Measurements from ENCODE around the gene PDE6D. TPM values are rescaled to one million over a fixed set of nuclear protein-coding genes. Genes with fewer than 3 reads are reported as not detected.

PDE6D gene
- total RNA-seq, 1 donor from 2014 or later: 47.1 TPM

GRCh38 chr2:231704017-231704416, 77.1 kb downstream of the PDE6D start:
- H3K36me3 Mint-ChIP-seq (ENCODE audit: unreplicated experiment): no peaks in the 10 kb centered on the region
- no peak for DNase-seq
- H3K9me3 Mint-ChIP-seq (ENCODE audit: unreplicated experiment): peaks cover 21% of the 10 kb centered on the region
- H3K27me3 Mint-ChIP-seq (ENCODE audit: unreplicated experiment): peaks cover 19% of the 10 kb centered on the region
- no peak overlapping the region for H3K27ac Mint-ChIP-seq (ENCODE audit: unreplicated experiment)
- TF ChIP-seq, protein P1, sequence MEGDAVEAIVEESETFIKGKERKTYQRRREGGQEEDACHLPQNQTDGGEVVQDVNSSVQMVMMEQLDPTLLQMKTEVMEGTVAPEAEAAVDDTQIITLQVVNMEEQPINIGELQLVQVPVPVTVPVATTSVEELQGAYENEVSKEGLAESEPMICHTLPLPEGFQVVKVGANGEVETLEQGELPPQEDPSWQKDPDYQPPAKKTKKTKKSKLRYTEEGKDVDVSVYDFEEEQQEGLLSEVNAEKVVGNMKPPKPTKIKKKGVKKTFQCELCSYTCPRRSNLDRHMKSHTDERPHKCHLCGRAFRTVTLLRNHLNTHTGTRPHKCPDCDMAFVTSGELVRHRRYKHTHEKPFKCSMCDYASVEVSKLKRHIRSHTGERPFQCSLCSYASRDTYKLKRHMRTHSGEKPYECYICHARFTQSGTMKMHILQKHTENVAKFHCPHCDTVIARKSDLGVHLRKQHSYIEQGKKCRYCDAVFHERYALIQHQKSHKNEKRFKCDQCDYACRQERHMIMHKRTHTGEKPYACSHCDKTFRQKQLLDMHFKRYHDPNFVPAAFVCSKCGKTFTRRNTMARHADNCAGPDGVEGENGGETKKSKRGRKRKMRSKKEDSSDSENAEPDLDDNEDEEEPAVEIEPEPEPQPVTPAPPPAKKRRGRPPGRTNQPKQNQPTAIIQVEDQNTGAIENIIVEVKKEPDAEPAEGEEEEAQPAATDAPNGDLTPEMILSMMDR (IDR thresholded peaks at IDR 0.05; ENCODE audit: partially characterized antibody, unreplicated experiment): no peak
- H3K4me1 Mint-ChIP-seq (ENCODE audit: low read depth, unreplicated experiment): no peaks in the 10 kb centered on the region
- H3K4me3 Mint-ChIP-seq (ENCODE audit: unreplicated experiment): no peak overlapping the region

GRCh38 chr2:231701456-231702373, 79.4 kb downstream of the PDE6D start:
- Mint-ChIP-seq H3K9me3 (ENCODE audit: unreplicated experiment) (peaks cover 8% of the 10 kb centered on the region), H3K4me1 (ENCODE audit: low read depth, unreplicated experiment) (no peaks in the 10 kb centered on the region), H3K36me3 (ENCODE audit: unreplicated experiment) (no peaks in the 10 kb centered on the region), H3K4me3 (ENCODE audit: unreplicated experiment) (no peak overlapping the region), H3K27me3 (ENCODE audit: unreplicated experiment) (peaks cover 7% of the 10 kb centered on the region), H3K27ac (ENCODE audit: unreplicated experiment) (no peak overlapping the region)
- TF ChIP-seq, protein P1 (IDR thresholded peaks at IDR 0.05; ENCODE audit: partially characterized antibody, unreplicated experiment): no peak
- no peak for DNase-seq

GRCh38 chr2:231699006-231699405, 82.1 kb downstream of the PDE6D start:
- peaks cover 1% of the 10 kb centered on the region for H3K9me3 Mint-ChIP-seq (ENCODE audit: unreplicated experiment)
- no peaks in the 10 kb centered on the region for H3K4me1 Mint-ChIP-seq (ENCODE audit: low read depth, unreplicated experiment)
- H3K36me3 Mint-ChIP-seq (ENCODE audit: unreplicated experiment): no peaks in the 10 kb centered on the region
- no peak for DNase-seq
- H3K4me3 Mint-ChIP-seq (ENCODE audit: unreplicated experiment): no peak overlapping the region
- TF ChIP-seq, protein P1 (IDR thresholded peaks at IDR 0.05; ENCODE audit: partially characterized antibody, unreplicated experiment): no peak
- no peak overlapping the region for H3K27ac Mint-ChIP-seq (ENCODE audit: unreplicated experiment)
- peaks cover 1% of the 10 kb centered on the region for H3K27me3 Mint-ChIP-seq (ENCODE audit: unreplicated experiment)

- DNase-seq: no peak
- Mint-ChIP-seq H3K27ac (ENCODE audit: unreplicated experiment) (no peak overlapping the region), H3K4me3 (ENCODE audit: unreplicated experiment) (no peak overlapping the region), H3K9me3 (ENCODE audit: unreplicated experiment) (no peaks in the 10 kb centered on the region), H3K36me3 (ENCODE audit: unreplicated experiment) (no peaks in the 10 kb centered on the region), H3K27me3 (ENCODE audit: unreplicated experiment) (peaks cover 2% of the 10 kb centered on the region), H3K4me1 (ENCODE audit: low read depth, unreplicated experiment) (no peaks in the 10 kb centered on the region)
- TF ChIP-seq, protein P1 (IDR thresholded peaks at IDR 0.05; ENCODE audit: partially characterized antibody, unreplicated experiment): no peak
Observed at GRCh38 chr2:231696004-231696367, 85.1 kb downstream of the PDE6D start.

GRCh38 chr2:231693956-231694355, 87.1 kb downstream of the PDE6D start:
- no peak for DNase-seq
- H3K27me3 Mint-ChIP-seq (ENCODE audit: unreplicated experiment): peaks cover 4% of the 10 kb centered on the region
- TF ChIP-seq, protein P1 (IDR thresholded peaks at IDR 0.05; ENCODE audit: partially characterized antibody, unreplicated experiment): no peak
- peak overlapping the region; percentile 59 for H3K27ac Mint-ChIP-seq (ENCODE audit: unreplicated experiment)
- H3K4me1 Mint-ChIP-seq (ENCODE audit: low read depth, unreplicated experiment): no peaks in the 10 kb centered on the region
- no peaks in the 10 kb centered on the region for H3K9me3 Mint-ChIP-seq (ENCODE audit: unreplicated experiment)
- H3K4me3 Mint-ChIP-seq (ENCODE audit: unreplicated experiment): no peak overlapping the region
- H3K36me3 Mint-ChIP-seq (ENCODE audit: unreplicated experiment): no peaks in the 10 kb centered on the region
